ENCODE data around the gene GRIK4. TPM values are rescaled to one million over a fixed set of nuclear protein-coding genes. Genes with fewer than 3 reads are reported as not detected.

The GRIK4 gene
- total RNA-seq, 4 donors from 2014 or later = 0.57 to 0.85 TPM; not detected in 2

DNA sequence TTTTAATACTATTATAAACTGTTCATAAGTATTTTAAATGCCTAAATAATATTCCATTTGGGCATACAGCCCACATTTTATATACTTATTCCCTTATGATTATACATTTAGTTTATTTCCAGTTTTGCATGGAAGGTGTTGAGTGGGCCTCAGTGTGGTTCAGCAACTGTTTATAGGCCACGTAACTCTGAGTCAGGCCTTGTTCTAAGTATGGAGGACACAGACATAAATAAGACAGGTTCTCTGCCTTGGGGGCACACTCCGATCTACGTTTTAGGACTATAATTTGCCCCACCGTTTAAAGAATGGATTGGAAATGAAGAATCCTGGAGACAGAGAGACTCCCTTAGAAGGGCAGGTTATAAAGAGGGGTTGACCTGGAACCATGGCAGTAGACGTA lies 300.2 kb downstream of the GRIK4 start:
- TF ChIP-seq CTCF (IDR thresholded peaks at IDR 0.05; ENCODE audit: low read depth) = no peak

DNA sequence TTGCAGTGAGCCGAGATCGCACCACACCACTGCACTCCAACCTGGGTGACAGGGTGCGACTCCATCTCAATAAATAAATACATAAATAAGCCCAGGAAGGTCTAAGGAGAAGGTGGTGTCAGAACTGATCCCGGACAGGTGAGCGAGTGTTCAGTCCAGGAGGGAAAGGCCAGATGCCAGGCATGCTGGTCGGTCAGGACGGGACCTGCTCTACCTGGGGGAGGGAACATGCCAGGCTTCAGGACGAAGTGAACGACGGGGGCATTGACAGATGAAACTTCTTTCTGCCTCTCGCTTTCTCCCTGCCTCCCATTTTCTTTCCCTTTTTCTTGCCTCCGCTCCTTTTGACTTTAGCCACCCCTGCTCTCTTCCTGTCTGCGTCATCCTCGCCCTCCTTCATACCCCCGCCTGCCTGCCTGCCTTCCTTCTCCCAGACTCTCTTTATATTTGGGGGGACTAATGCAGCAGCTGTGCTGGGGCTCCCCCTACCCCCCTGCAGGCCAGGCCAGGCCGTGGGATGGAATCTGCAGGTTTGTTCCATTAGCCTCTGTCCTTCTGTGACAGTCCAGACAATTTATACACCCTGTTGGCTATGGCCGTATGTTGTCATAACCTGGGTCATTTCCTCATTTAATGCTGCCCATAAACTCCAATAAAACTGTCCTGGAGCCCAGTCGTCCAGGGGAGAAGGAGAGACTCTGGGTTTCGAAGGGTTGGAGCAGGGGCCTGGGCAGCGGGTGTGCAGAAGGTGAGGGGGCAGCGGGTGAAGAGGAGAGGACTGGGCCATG lies 303.2 kb downstream of the GRIK4 start:
- no peak for TF ChIP-seq CTCF (IDR thresholded peaks at IDR 0.05; ENCODE audit: low read depth)

- no peak for TF ChIP-seq CTCF (IDR thresholded peaks at IDR 0.05; ENCODE audit: low read depth)
These were observed 304.0 kb downstream of the GRIK4 start for GRCh38 chr11:120815319-120816100.

DNA sequence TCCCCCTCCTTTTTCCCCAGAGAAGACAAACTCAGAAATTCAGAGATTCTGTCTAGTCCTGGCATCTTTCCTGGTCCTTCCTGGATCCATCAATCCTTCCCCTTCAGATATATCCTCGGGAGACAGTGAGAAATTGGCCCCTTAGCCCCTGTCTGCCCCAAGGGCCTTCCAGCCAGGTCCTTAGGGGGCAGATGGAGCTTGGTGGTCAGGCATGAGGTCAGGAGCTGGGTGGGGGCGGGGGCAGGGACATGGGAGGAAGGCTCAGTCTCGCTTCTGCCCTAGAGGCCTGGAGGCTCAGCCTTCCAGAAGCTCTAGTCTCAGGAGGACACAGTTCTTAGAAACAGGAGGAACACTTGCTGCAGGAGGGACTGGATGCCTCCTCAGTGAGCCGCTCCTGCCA lies 304.6 kb downstream of the GRIK4 start:
- no peak for TF ChIP-seq CTCF (IDR thresholded peaks at IDR 0.05; ENCODE audit: low read depth)

GRCh38 chr11:120816711-120817110 lies 305.2 kb downstream of the GRIK4 start:
- TF ChIP-seq CTCF (IDR thresholded peaks at IDR 0.05; ENCODE audit: low read depth) = no peak

- no peak for TF ChIP-seq CTCF (IDR thresholded peaks at IDR 0.05; ENCODE audit: low read depth)
These were observed 305.6 kb downstream of the GRIK4 start for GRCh38 chr11:120817158-120817557.

GRCh38 chr11:120818097-120818496 lies 306.5 kb downstream of the GRIK4 start:
- TF ChIP-seq CTCF (IDR thresholded peaks at IDR 0.05; ENCODE audit: low read depth) = no peak
